Raji (cell line): ENCODE measurements around the gene SUPT4H1.

Source experiments
- POLR2A ChIP-seq: IDR thresholded peaks from 2 replicates; pipeline ENCODE4 v1.6.1; 2011; ENCODE audit warnings: low read depth, low read length, control low read depth; ENCODE audit not compliant: insufficient read depth

SUPT4H1 gene

GRCh38 chr17:58358408-58359172 lies 6.6 kb upstream of the SUPT4H1 start:
- no peak for TF ChIP-seq POLR2A

- no peak for TF ChIP-seq POLR2A
Measured at GRCh38 chr17:58357312-58358297, 5.6 kb upstream of the SUPT4H1 start.

- no peak for TF ChIP-seq POLR2A
Measured at GRCh38 chr17:58356231-58356630, 4.2 kb upstream of the SUPT4H1 start.

GRCh38 chr17:58354541-58355216 lies 2.7 kb upstream of the SUPT4H1 start:
- no peak for TF ChIP-seq POLR2A

GRCh38 chr17:58353389-58353825 lies 1.4 kb upstream of the SUPT4H1 start:
- TF ChIP-seq POLR2A, result no peak

GRCh38 chr17:58352596-58353388 lies 791 bp upstream of the SUPT4H1 start:
- no peak for TF ChIP-seq POLR2A

- TF ChIP-seq POLR2A, result no peak
Measured at GRCh38 chr17:58351182-58351581, 819 bp downstream of the SUPT4H1 start.

- no peak for TF ChIP-seq POLR2A
Measured at GRCh38 chr17:58348038-58348437, 4.0 kb downstream of the SUPT4H1 start.

- TF ChIP-seq POLR2A, result no peak
Measured at GRCh38 chr17:58345500-58345899, 6.5 kb downstream of the SUPT4H1 start.

GRCh38 chr17:58344791-58345157 lies 7.2 kb downstream of the SUPT4H1 start:
- no peak; the same call in 1 of the 2 replicates for TF ChIP-seq POLR2A

GRCh38 chr17:58344047-58344790 lies 7.8 kb downstream of the SUPT4H1 start:
- TF ChIP-seq POLR2A, result peak; percentile 67

- no peak for TF ChIP-seq POLR2A
Measured at GRCh38 chr17:58343131-58343530, 8.9 kb downstream of the SUPT4H1 start.

- no peak for TF ChIP-seq POLR2A
Measured at GRCh38 chr17:58341861-58342475, 10.0 kb downstream of the SUPT4H1 start.
